ENCODE measurements around the gene BPIFB6. TPM values are rescaled to one million over a fixed set of nuclear protein-coding genes. Genes with fewer than 3 reads are reported as not detected.

Gene BPIFB6
- total and polyA plus RNA-seq, 2 of the 4 experiments (the other 2 are of a cell fraction) = not detected

DNA sequence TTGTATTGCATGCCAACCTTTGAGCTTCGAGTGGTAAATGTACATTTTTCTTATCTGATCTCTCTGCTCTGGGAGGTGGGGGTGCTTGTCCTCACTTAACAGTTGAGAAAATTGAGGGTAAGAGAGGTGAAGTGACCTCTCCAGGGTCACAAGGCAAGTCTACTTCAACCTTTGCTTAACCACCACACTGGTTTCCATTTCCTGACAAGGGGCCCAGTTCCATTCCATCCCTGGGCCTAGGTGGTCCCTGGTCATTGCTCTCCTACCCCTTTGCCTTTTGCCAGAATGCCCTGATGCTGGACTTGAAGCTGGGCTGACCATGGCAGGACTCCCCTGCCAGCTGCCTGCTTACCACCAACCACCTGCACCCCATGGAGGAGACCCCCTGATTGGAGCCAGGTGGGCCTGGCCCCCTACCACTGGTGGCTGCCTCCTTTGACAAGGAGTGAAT, 12.3 kb downstream of the BPIFB6 start:
- dilution Hi-C loops (cut with HindIII; ENCODE audit: low sequenced_read_pairs, unreplicated experiment) = no loop called here
- Histone ChIP-seq H3K9me3 (ENCODE audit: control insufficient read depth, insufficient read depth, low read length) (0 out of 2 replicates have a peak, but pooled peaks cover 2% of the 10 kb centered on the region), H2AK5ac (ENCODE audit: low read depth, low read length) (no peak overlapping the region), H3K56ac (ENCODE audit: extremely low read depth, insufficient read depth, low read length) (no peak overlapping the region), H2AK9ac (replicated peaks; ENCODE audit: low read depth, low read length, poor library complexity) (no peak overlapping the region), H3K14ac (replicated peaks; ENCODE audit: low read depth, low read length) (no peak overlapping the region), H3K18ac (ENCODE audit: low read depth, low read length) (no peak overlapping the region), H2BK5ac (ENCODE audit: low read depth, low read length, poor library complexity, severe bottlenecking) (no peak overlapping the region), H3K4me1 (ENCODE audit: control insufficient read depth, insufficient read depth, low read length) (no peaks in the 10 kb centered on the region), H3K23ac (ENCODE audit: low read depth, low read length) (no peak overlapping the region), H3K27ac (ENCODE audit: insufficient read depth, low read length) (no peak overlapping the region), H4K5ac (ENCODE audit: low read depth, low read length) (no peak overlapping the region), H3K79me1 (ENCODE audit: low read depth in 1 of 2, low read length in 2 of 2) (no peaks in the 10 kb centered on the region), H3K27me3 (ENCODE audit: control insufficient read depth, insufficient read depth, low read length) (no peaks in the 10 kb centered on the region), H3K4me2 (ENCODE audit: low read depth, low read length) (no peak overlapping the region), H3K4me3 (ENCODE audit: insufficient read depth, low read depth, low read length) (no peak overlapping the region), H3K9ac (ENCODE audit: low read depth, low read length) (no peak overlapping the region), H2BK20ac (ENCODE audit: low read depth, low read length) (no peak overlapping the region), H4K8ac (ENCODE audit: low read depth in 2 of 2, low read length in 2 of 2) (no peak overlapping the region), H4K20me1 (ENCODE audit: insufficient read depth, low read length) (no peaks in the 10 kb centered on the region), H2BK15ac (ENCODE audit: low read depth, low read length) (no peak overlapping the region), H4K91ac (ENCODE audit: insufficient read depth, low read depth, low read length) (no peak overlapping the region), H3K9me1 (ENCODE audit: insufficient read depth, low read length) (no peaks in the 10 kb centered on the region), H2AFZ (replicated peaks; ENCODE audit: low read length, poor library complexity) (no peak overlapping the region), H3K4ac (ENCODE audit: low read depth, low read length) (no peak overlapping the region), H3K36me3 (ENCODE audit: control insufficient read depth, insufficient read depth, low read length) (no peaks in the 10 kb centered on the region), H2BK120ac (ENCODE audit: low read depth, low read length) (no peak overlapping the region)
- ATAC-seq (ENCODE audit: low read depth) (no peak), DNase-seq (no peak)
- WGBS, 2 experiments (ENCODE audit: extremely low coverage in 2 of 2, insufficient read length in 1 of 2) = no CpG with 5 or more reads among the region's 1 CpG
- BruUV-seq (replicated peaks) = no TSS peak
- CTCF ChIA-PET = no interaction called here
- POLR2A ChIA-PET (ENCODE audit: unreplicated experiment) = no interaction called here
- TF ChIP-seq BHLHE40 (IDR thresholded peaks at IDR 0.05; ENCODE audit: low read depth, low read length) = no peak
- TF ChIP-seq, protein P1, sequence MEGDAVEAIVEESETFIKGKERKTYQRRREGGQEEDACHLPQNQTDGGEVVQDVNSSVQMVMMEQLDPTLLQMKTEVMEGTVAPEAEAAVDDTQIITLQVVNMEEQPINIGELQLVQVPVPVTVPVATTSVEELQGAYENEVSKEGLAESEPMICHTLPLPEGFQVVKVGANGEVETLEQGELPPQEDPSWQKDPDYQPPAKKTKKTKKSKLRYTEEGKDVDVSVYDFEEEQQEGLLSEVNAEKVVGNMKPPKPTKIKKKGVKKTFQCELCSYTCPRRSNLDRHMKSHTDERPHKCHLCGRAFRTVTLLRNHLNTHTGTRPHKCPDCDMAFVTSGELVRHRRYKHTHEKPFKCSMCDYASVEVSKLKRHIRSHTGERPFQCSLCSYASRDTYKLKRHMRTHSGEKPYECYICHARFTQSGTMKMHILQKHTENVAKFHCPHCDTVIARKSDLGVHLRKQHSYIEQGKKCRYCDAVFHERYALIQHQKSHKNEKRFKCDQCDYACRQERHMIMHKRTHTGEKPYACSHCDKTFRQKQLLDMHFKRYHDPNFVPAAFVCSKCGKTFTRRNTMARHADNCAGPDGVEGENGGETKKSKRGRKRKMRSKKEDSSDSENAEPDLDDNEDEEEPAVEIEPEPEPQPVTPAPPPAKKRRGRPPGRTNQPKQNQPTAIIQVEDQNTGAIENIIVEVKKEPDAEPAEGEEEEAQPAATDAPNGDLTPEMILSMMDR (conservative IDR thresholded peaks at IDR 0.05; ENCODE audit: low read depth, low read length) = no peak
- TF ChIP-seq MAZ (IDR thresholded peaks at IDR 0.05; ENCODE audit: borderline replicate concordance, low read depth, low read length) = no peak
- TF ChIP-seq FOS (IDR thresholded peaks at IDR 0.05; ENCODE audit: low read depth, low read length) = no peak
- TF ChIP-seq MXI1 (IDR thresholded peaks at IDR 0.05; ENCODE audit: borderline replicate concordance, low read depth, low read length) = no peak
- TF ChIP-seq, protein P2, sequence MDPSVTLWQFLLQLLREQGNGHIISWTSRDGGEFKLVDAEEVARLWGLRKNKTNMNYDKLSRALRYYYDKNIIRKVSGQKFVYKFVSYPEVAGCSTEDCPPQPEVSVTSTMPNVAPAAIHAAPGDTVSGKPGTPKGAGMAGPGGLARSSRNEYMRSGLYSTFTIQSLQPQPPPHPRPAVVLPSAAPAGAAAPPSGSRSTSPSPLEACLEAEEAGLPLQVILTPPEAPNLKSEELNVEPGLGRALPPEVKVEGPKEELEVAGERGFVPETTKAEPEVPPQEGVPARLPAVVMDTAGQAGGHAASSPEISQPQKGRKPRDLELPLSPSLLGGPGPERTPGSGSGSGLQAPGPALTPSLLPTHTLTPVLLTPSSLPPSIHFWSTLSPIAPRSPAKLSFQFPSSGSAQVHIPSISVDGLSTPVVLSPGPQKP (IDR thresholded peaks at IDR 0.05; ENCODE audit: borderline replicate concordance, low read depth, low read length) = no peak
- TF ChIP-seq MAFK (IDR thresholded peaks at IDR 0.05; ENCODE audit: low read depth, low read length) = no peak
- TF ChIP-seq, protein P3, sequence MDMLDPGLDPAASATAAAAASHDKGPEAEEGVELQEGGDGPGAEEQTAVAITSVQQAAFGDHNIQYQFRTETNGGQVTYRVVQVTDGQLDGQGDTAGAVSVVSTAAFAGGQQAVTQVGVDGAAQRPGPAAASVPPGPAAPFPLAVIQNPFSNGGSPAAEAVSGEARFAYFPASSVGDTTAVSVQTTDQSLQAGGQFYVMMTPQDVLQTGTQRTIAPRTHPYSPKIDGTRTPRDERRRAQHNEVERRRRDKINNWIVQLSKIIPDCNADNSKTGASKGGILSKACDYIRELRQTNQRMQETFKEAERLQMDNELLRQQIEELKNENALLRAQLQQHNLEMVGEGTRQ (IDR thresholded peaks at IDR 0.05; ENCODE audit: low read depth, low read length) = no peak
- in situ Hi-C loops (cut with MboI; ENCODE audit: low sequenced_read_pairs) = no loop called here
- intact Hi-C loops (cut with micrococcal nuclease) = no loop called here

Measured in IMR-90 (cell line).